C4-2B (cell line): ENCODE measurements around the gene KHSRP.

Source experiments
- ZFX ChIP-seq: fragments of 450-650 bp; IDR thresholded peaks from 2 replicates; pipeline ENCODE4 v1.6.1; 2017
- TF ChIP-seq, protein P1 (sequence below): fragments of 450-650 bp; conservative IDR thresholded peaks from 2 replicates; pipeline ENCODE4 v1.5.1; 2017; ENCODE audit warnings: mild to moderate bottlenecking

- TF ChIP-seq, protein P1, sequence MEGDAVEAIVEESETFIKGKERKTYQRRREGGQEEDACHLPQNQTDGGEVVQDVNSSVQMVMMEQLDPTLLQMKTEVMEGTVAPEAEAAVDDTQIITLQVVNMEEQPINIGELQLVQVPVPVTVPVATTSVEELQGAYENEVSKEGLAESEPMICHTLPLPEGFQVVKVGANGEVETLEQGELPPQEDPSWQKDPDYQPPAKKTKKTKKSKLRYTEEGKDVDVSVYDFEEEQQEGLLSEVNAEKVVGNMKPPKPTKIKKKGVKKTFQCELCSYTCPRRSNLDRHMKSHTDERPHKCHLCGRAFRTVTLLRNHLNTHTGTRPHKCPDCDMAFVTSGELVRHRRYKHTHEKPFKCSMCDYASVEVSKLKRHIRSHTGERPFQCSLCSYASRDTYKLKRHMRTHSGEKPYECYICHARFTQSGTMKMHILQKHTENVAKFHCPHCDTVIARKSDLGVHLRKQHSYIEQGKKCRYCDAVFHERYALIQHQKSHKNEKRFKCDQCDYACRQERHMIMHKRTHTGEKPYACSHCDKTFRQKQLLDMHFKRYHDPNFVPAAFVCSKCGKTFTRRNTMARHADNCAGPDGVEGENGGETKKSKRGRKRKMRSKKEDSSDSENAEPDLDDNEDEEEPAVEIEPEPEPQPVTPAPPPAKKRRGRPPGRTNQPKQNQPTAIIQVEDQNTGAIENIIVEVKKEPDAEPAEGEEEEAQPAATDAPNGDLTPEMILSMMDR: no peak
- no peak for TF ChIP-seq ZFX
These were observed 48.0 kb downstream of the KHSRP start for GRCh38 chr19:6376512-6377190.
